Thyroid gland (tissue), 4 donors: ENCODE measurements around the gene SAFB2.

ENCODE experiments used
- CTCF ChIP-seq, 6 experiments: fragments of 200-600 bp in 3 of 6; fragments of 450-650 bp in 3 of 6; sonication (generic) in 3 of 6; IDR thresholded peaks; one replicate each; pipeline ENCODE4 v1.5.1; 2016 to 2019; ENCODE audit warnings: antibody characterized with exemption in 6 of 6, mild to moderate bottlenecking in 2 of 6, inconsistent platforms in 1 of 6, moderate library complexity in 1 of 6
- POLR2A ChIP-seq, 2 donors: fragments of 450-650 bp; IDR thresholded peaks; one replicate each; pipeline ENCODE4 v1.6.1; 2017; ENCODE audit warnings: antibody characterized with exemption in 2 of 2, mild to moderate bottlenecking in 2 of 2, moderate library complexity in 1 of 2

GRCh38 chr19:5607318-5608275 is 15.0 kb downstream of the SAFB2 start:
- TF ChIP-seq CTCF (IDR thresholded peaks at IDR 0.05), result no peak
- no peak for TF ChIP-seq POLR2A (IDR thresholded peaks at IDR 0.05)
